ENCODE results near the gene SDK2.
"Not testable (repeated sequence)": the region's sequence is repeated elsewhere in the genome, so short reads cannot be mapped to it uniquely, and the experiment has no call there.

The SDK2 gene

GRCh38 chr17:73334771-73335513 is 309.3 kb downstream of the SDK2 start:
- TF ChIP-seq CTCF (conservative IDR thresholded peaks at IDR 0.05; ENCODE audit: low read length): no peak
- no peak overlapping the region for H3K4me3 ChIP-seq (ENCODE audit: low read length)
- no peak for DNase-seq (ENCODE audit: low read depth)

- H3K4me3 ChIP-seq (ENCODE audit: low read length): not testable (repeated sequence)
- peak; percentile 79 for DNase-seq (ENCODE audit: low read depth)
Observed at GRCh38 chr17:73333445-73333844, 310.8 kb downstream of the SDK2 start.

- no peak for TF ChIP-seq CTCF (conservative IDR thresholded peaks at IDR 0.05; ENCODE audit: low read length)
- DNase-seq (ENCODE audit: low read depth): no peak
- no peak overlapping the region for H3K4me3 ChIP-seq (ENCODE audit: low read length)
Observed at GRCh38 chr17:73331060-73331459, 313.2 kb downstream of the SDK2 start.

- no peak for TF ChIP-seq CTCF (conservative IDR thresholded peaks at IDR 0.05; ENCODE audit: low read length)
- DNase-seq (ENCODE audit: low read depth): no peak
- H3K4me3 ChIP-seq (ENCODE audit: low read length): no peak overlapping the region
Observed at GRCh38 chr17:73327676-73328075, 316.6 kb downstream of the SDK2 start.

GRCh38 chr17:73325527-73325842 is 318.8 kb downstream of the SDK2 start:
- TF ChIP-seq CTCF (conservative IDR thresholded peaks at IDR 0.05; ENCODE audit: low read length): peak; percentile 66
- peak; percentile 95 for DNase-seq (ENCODE audit: low read depth)

GRCh38 chr17:73324711-73325526 is 319.3 kb downstream of the SDK2 start:
- no peak overlapping the region for H3K4me3 ChIP-seq (ENCODE audit: low read length)
- no peak for TF ChIP-seq CTCF (conservative IDR thresholded peaks at IDR 0.05; ENCODE audit: low read length)
- DNase-seq (ENCODE audit: low read depth): no peak

More at GRCh38 chr17:73325527-73325842, 318.8 kb downstream of the SDK2 start:
- no peak overlapping the region for H3K4me3 ChIP-seq (ENCODE audit: low read length)

GRCh38 chr17:73324160-73324475 is 320.1 kb downstream of the SDK2 start:
- peak; percentile 54 for DNase-seq (ENCODE audit: low read depth)
- H3K4me3 ChIP-seq (ENCODE audit: low read length): no peak overlapping the region
- TF ChIP-seq CTCF (conservative IDR thresholded peaks at IDR 0.05; ENCODE audit: low read length): no peak
